Measurements from ENCODE around the gene MOB3B.

MOB3B gene

DNA sequence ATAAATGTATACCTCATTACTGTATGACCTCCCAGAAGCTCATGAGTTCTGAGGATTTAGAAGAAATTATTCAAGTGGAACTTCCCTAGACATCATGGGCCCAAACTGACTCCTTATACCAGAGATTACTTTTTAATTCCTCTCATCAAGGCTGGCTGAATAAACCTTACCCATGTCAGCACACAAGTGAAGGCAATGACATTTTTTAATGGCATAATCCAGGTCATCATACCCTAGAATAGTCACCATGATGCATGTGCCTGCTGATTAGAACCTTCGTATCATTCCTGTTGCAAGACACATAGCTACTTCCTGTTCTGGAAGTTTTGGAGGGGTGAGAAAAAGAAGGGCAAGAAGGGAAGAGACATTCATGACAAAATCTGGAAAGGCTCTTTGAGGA lies 55.3 kb downstream of the MOB3B start:
- CTCF ChIA-PET, result no interaction called here
- no peak for DNase-seq (ENCODE audit: low read depth, low spot score)
- TF ChIP-seq, protein P1, sequence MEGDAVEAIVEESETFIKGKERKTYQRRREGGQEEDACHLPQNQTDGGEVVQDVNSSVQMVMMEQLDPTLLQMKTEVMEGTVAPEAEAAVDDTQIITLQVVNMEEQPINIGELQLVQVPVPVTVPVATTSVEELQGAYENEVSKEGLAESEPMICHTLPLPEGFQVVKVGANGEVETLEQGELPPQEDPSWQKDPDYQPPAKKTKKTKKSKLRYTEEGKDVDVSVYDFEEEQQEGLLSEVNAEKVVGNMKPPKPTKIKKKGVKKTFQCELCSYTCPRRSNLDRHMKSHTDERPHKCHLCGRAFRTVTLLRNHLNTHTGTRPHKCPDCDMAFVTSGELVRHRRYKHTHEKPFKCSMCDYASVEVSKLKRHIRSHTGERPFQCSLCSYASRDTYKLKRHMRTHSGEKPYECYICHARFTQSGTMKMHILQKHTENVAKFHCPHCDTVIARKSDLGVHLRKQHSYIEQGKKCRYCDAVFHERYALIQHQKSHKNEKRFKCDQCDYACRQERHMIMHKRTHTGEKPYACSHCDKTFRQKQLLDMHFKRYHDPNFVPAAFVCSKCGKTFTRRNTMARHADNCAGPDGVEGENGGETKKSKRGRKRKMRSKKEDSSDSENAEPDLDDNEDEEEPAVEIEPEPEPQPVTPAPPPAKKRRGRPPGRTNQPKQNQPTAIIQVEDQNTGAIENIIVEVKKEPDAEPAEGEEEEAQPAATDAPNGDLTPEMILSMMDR (IDR thresholded peaks at IDR 0.05; ENCODE audit: insufficient read depth, low read length, missing control alignments), result no peak
- H3K4me3 ChIP-seq (ENCODE audit: low read depth, low read length), result no peak overlapping the region
- POLR2A ChIA-PET, result no interaction called here

GRCh38 chr9:27473111-27473529 lies 56.5 kb downstream of the MOB3B start:
- ChIA-PET CTCF (no interaction called here), POLR2A (no interaction called here)
- TF ChIP-seq, protein P1 (IDR thresholded peaks at IDR 0.05; ENCODE audit: insufficient read depth, low read length, missing control alignments), result no peak
- H3K4me3 ChIP-seq (ENCODE audit: low read depth, low read length), result no peak overlapping the region
- no peak for DNase-seq (ENCODE audit: low read depth, low spot score)

- no peak overlapping the region for H3K4me3 ChIP-seq (ENCODE audit: low read depth, low read length)
- ChIA-PET CTCF (no interaction called here), POLR2A (no interaction called here)
- no peak for DNase-seq (ENCODE audit: low read depth, low spot score)
- TF ChIP-seq, protein P1 (IDR thresholded peaks at IDR 0.05; ENCODE audit: insufficient read depth, low read length, missing control alignments), result no peak
These were observed 57.4 kb downstream of the MOB3B start for GRCh38 chr9:27472195-27472594.

DNA sequence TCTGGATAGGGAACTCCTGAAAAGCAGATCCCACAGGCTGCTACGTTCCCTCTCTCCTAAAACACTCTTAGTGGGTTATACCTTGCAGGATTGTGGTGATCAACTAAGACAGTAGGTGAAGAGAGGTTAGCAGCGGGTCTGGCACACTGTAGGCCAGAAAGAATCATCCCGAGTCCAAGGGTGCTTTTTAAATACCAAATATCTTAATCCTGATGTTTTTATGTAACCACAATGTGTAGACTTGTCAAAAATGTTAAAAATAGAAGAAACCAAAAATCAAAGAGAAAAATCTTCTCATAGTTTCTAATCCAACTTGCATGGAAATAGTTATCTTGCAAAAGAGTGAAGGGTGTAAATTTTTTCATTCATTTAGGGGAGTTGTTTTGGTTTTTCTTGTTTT lies 57.8 kb downstream of the MOB3B start:
- TF ChIP-seq, protein P1 (IDR thresholded peaks at IDR 0.05; ENCODE audit: insufficient read depth, low read length, missing control alignments), result no peak
- ChIA-PET CTCF (no interaction called here), POLR2A (no interaction called here)
- no peak for DNase-seq (ENCODE audit: low read depth, low spot score)
- H3K4me3 ChIP-seq (ENCODE audit: low read depth, low read length), result no peak overlapping the region

GRCh38 chr9:27471366-27471765 lies 58.2 kb downstream of the MOB3B start:
- ChIA-PET CTCF (no interaction called here), POLR2A (no interaction called here)
- TF ChIP-seq, protein P1 (IDR thresholded peaks at IDR 0.05; ENCODE audit: insufficient read depth, low read length, missing control alignments), result no peak
- H3K4me3 ChIP-seq (ENCODE audit: low read depth, low read length), result no peak overlapping the region
- DNase-seq (ENCODE audit: low read depth, low spot score), result no peak

DNA sequence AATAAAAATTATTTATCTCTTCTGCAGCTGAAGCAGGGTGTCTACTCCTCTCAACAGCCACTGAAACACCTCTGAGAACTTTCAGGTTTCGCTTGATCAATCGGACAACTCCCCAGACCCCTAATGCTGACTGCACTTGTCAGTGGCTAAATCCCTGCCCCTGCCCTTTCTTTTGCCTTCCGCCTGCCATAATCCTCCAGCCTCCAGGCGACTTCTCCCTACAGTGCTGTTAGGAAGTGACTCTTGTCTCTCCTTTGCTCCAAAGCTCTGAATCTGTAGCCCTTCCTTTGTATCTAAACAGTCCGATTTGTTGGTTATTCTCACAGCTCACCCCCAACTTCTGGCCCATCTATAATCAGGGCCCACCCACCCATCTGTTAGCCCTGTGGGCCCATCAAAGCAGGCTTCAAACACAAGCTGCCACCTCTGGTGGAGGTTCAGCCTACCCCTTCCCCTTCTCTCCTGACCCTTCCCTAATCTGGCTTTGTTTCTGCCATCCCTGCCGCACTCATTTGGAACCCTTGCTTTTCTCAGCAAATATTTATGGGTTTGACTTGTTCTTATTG lies 59.2 kb downstream of the MOB3B start:
- POLR2A ChIA-PET, result no interaction called here
- H3K4me3 ChIP-seq (ENCODE audit: low read depth, low read length), result no peak overlapping the region
- TF ChIP-seq, protein P1 (IDR thresholded peaks at IDR 0.05; ENCODE audit: insufficient read depth, low read length, missing control alignments), result no peak
- CTCF ChIA-PET, result no interaction called here
- no peak for DNase-seq (ENCODE audit: low read depth, low spot score)

All from AG04449 (cell line).